ENCODE results near the gene VMAC.

DNA sequence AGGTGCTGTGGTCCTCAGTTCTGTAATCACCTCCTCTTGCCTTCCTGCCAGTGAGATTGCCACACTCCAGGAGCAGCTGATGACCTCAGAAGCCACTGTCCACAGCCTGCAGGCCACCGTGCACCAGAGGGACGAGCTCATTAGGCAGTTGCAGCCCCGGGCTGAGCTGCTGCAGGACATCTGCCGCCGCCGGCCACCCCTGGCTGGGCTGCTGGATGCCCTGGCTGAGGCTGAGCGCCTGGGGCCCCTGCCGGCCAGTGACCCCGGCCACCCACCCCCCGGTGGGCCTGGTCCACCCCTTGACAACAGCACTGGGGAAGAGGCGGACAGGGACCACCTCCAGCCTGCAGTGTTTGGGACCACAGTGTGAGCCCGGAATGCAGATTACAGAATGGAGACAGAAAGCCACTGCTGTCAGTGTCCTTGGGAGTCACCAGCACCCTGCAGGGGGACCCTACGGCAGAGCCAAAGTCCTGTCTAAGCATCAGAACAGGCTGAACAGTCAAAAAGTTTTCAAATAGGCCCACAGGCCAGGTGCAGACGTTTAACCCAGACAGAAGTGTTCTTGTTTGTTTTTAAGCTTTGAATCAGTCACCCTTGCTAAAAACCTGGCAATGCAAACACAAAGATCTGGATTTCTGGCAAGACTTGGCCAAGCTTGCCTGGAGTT, 4.2 kb downstream of the VMAC start:
- TF ChIP-seq, protein P1, sequence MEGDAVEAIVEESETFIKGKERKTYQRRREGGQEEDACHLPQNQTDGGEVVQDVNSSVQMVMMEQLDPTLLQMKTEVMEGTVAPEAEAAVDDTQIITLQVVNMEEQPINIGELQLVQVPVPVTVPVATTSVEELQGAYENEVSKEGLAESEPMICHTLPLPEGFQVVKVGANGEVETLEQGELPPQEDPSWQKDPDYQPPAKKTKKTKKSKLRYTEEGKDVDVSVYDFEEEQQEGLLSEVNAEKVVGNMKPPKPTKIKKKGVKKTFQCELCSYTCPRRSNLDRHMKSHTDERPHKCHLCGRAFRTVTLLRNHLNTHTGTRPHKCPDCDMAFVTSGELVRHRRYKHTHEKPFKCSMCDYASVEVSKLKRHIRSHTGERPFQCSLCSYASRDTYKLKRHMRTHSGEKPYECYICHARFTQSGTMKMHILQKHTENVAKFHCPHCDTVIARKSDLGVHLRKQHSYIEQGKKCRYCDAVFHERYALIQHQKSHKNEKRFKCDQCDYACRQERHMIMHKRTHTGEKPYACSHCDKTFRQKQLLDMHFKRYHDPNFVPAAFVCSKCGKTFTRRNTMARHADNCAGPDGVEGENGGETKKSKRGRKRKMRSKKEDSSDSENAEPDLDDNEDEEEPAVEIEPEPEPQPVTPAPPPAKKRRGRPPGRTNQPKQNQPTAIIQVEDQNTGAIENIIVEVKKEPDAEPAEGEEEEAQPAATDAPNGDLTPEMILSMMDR (IDR thresholded peaks at IDR 0.05; ENCODE audit: low read depth, low read length, poor library complexity, severe bottlenecking) = no peak
- no peak for TF ChIP-seq EZH2phosphoT487 (IDR thresholded peaks at IDR 0.05; ENCODE audit: borderline replicate concordance, low read length)

All from DOHH2 (cell line).